GM18907 (cell line): ENCODE results near the gene TMEM181.
"Not testable (repeated sequence)": the region's sequence is repeated elsewhere in the genome, so short reads cannot be mapped to it uniquely, and the experiment has no call there.

Experiments
- ATAC-seq: cut with Tn5 transposase; IDR thresholded peaks from one replicate; pipeline ENCODE4 v1.9.1; 2021; ENCODE audit warnings: mild to moderate bottlenecking, moderate library complexity; ENCODE audit not compliant: unreplicated experiment

The TMEM181 gene

DNA sequence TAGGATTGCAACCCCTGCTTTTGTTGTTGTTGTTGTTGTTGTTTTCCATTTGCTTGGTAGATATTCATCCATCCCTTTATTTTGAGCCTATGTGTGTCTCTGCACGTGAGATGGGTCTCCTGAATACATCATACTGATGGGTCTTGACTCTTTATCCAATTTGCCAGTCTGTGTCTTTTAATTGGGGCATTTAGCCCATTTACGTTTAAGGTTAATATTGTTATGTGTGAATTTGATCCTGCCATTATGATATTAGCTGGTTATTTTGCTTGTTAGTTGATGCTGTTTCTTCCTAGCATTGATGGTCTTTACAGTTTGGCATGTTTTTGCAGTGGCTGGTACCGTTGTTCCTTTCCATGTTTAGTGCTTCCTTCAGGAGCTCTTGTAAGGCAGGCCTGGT is 58.4 kb downstream of the TMEM181 start:
- not testable (repeated sequence) for ATAC-seq

DNA sequence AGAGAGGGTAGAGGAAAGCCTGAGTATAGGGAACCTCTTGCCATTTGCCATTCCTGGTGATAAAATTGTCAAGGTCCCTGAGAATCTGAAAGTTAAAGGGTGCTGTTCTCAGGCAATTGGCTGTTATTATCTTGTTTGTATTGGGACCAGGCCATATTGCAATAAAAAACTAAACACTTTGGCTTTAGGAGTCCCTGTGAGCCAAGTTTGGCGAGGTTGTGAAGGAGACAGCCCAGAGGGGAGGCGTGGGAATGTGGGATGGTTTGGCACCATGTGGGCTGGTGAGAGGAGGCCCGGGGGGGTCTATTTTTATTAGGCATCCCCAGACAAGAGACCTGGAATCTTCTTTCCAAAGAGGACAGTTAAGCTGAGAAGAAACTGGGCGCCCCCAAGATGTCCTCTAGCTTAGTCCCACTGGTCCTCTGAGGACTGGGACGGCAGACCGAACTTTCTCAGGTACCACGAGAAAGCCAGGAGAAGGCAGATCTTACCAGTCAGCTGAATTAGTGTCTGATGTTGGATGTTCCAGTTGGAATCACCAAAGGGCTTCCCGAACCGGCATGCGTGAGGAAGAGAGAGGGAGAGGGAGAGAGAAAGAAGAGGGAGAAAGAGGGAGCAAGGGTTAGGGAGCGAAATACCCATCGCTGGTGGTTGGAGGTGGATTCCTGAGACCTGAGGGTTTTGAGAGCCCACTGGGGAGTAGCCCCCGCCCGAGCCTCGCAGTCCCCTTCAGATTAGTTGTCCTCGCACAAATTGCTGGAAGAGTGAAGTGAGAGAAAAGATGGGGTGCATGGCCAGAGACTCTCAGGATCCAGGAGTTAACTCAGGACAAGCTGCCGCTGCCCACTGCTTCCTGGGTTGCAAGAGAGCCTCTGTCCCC is 60.3 kb downstream of the TMEM181 start:
- ATAC-seq: no peak

DNA sequence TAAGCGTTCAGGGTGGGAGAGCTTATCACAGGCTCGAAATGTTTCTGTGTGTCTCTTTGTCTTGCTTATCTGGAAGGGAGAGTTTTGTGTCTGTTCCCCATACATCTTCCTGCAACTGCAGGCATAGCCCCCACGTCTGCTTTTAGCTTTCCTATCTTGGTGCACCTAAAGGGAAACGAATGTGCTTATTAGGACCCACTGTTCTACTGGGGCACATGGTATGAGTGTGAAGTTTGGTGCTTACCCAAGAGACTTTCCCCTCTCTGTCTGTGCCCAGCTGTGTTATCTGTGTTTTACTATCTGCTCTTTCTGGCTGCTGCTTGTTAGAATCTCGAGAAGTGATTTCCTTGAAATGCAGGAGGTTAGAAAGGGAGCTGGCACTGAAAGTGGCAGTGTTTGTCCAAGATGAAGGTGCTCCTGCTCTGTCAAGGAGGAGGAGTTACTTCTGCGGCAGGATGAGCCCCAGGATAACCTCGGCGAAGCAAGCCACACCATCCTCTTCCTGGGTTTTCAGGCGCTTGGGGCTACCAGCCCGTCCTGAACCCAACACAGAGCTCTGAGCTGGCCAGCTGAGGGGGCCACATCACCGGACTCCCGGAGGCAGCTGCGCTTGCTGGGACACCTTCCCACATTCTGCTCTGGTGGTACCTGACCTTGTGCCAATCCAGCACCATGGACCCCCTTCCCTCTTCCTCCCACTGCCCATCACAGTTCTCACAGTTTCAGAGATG is 61.2 kb downstream of the TMEM181 start:
- no peak for ATAC-seq

DNA sequence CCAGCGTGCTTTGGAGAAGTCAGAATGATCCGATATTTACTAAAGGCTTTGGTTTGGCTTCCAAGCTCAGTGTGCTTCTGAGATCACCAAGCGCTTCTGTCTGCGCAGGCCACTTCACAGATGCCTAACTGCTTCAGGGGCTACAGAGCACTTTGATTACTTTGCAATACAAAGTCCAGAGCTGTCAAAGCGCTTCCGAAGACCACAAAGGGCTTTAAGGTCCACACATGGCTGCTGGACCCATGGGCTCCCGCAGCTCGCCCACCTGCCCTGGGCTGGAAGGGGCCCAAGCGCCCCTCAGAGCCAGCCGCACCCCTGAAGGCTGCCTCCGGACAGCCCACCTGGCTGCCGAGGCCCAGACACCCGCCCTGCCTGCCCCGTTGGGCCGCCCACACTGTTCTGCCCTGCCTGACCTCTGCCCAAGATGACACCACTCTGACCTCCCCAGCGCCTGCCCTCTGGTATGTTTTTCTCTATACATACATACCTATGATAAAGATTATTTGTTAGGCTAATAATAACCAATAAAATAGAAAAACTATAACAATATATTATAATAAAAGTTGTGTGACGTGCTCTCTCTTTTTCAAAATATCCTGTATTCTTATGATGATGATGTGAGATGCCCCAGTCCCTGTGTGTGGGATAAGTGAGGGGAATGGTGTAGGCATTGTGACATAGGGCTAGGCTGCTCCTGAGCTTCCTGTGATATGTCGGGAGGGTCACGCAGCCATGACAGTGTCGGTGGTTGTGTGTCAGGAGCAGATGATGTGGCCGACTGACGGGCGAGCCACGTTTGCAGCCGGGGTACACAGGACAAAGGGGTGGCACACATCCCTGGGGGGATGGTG is 62.0 kb downstream of the TMEM181 start:
- ATAC-seq: no peak

DNA sequence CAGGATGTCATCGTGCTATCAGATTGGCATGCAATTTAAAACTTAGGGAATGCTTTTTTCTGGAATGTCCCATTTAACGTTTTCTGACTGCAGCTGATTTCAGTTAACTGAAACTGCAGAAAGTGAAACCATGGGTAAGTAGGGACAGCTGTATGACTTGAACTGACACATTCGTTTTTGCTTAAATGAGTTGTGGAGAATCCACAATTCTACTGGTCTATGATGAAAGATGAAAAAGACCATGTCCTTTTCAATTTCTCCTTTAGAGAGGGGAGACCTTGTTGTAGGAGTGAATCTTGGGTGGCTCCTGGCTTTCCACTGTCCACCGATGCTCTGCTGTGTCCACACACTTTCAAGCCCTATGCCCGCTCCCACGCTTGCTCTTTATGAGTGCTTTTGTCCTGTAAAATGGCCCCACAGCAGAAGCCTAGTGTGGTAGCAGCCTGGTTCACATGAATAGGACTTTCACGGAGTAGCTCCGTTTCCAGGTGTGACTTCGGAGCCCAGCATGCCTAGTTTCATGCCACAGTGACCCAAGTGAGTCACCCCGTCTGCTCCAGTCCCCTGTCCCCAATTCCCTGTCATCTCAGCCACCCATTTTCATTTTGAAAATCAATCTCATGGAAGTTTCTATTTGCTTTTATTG is 62.8 kb downstream of the TMEM181 start:
- ATAC-seq: no peak

DNA sequence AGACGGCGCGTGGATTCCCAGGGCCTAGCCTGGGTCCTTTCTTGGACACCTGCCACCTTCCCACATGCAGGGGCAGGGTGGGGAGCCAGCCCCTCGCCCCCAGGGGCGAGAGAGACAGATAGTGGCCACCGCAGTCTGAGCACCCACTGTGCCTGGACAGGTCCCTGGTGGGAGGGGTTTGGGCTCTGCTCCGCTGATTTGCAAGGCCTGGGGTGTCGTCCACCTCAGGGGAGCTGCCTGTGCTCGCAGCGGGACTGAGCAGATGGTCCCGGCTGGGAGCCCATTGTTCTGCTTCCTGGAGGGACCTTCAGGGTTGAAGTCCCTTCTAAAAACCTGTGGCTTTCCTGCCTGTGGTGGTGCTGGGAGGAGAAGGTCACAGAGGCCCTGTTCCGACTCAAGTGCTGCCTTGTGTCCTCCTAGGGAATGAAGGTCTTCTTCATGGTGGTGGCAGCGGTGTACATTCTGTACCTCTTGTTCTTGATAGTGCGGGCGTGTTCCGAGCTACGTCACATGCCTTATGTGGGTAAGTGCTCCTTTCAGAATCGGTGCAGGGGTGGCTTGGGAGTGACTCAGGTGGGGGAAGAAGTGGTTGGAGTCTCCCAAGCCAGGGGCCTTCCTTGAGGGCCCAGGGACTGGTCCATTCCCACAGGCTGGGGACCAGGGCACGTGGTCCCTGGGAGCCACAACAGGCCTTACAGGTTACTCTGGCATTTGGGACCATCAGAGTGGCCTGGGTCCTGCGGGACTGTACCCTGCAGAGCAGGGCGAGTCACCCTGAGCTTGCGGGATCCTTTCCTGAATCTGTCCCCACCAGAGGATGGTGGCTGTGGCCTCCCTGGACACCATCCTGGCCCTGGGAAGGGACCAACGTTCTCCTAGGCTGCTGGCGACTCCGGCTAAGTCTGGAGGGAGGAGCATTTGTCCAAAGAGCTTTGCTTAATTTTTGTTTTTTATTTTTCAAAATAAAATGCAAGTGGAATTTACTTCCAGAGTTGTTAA is 65.1 kb downstream of the TMEM181 start:
- no peak for ATAC-seq

DNA sequence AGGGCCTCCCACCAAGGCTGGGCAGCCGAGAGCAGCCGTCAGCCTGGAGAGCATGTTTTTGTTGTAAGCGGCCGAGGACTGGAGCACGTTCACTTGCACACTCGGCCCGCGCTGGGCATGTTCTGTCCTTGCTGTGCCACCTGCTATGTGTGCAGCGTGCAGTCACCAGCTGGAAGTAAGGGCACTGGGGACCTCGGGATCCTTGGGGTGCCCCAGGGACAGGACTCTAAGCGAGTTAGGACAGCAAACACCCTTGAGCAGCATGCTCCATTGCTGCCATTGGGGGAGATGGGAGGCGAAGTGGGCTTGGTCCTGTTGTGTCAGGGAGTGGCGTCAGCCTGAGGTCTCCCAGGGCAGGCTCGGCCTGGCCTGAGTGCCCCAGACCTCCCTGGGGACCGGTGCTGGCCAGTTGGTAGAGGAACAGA is 66.0 kb downstream of the TMEM181 start:
- no peak for ATAC-seq

DNA sequence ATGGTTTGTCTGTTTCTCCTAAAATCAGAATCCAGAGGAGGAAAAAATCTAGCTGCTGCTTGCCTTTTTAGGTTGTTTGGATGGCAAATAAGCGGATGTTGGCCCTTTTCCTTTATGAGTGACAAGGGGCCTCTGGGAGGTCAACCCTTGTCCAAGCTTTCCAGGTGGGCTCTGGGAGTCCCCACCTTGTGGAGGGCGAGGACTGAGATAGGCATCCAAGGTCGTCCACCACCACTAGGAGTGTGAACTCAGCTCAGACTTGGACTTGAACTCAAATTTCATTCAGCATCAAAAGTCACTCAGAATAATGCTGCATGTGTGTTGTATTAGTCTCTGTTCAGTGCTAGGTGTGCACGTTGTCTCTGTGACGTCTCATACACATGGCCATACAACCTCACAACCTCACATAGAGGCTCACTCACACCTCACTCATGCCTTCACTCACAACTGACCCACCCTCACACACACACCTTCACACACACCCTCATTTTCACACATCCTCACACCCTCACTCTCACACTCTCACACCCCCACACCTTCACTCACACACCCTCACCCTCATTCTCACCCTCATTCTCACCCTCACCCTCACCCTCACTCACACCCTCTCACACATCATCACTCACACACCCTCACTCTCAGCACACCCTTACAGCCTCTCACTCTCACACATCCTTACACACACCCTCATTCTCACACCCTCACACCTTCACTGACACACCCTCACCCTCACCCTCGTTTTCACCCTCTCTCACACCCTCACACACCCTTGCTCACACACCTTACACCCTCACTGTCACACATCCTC is 66.7 kb downstream of the TMEM181 start:
- ATAC-seq: no peak

DNA sequence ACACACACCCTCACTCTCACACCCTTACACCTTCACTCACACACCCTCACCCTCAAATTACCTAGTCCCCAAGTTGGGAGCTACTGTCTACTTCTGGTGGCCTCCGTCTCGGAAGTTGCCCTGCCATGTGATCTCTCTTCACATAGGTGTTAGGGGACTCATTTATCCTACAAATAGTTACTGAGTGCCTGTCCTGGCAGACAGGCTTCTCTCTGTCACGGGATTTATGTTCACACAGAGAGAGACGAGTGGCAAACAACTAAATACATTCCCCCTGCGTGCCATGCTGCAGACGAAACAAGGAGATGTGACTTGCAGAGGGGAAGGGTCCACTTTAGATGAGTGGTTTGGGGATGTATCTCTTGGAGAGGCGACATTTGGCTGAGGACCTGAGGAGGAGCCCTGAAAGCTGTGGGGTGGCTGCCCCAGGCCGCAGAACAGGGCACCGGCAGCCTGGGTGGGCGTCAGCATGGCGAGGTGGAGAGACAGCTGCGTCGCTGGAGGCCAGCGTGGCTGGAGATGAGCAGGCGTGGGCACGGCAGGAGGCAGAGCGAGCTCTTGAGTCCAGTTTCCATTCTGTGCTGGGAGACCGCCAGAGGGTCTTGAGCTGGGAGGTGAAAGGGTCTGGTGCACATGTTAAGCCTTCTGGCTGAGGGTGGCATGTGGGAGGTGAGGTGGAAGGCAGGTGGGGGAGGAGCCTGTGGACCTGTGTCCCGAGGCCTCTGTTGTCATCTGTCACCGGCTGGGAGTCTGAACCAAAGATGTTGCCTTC is 67.5 kb downstream of the TMEM181 start:
- ATAC-seq: no peak

DNA sequence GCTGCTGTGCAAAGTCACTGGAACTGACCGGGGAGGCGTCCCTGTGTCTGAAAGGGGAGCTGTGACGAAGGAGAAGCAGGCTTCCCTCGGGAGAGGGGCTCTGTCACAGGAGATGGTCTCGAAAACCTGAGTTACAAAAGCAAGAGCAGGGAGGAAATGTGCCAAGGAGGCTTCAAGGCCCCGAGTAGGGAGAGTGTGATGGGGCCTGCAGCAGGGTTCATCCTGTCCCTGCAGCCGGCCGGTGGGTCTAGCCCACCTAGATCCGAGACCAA is 68.0 kb downstream of the TMEM181 start:
- no peak for ATAC-seq

DNA sequence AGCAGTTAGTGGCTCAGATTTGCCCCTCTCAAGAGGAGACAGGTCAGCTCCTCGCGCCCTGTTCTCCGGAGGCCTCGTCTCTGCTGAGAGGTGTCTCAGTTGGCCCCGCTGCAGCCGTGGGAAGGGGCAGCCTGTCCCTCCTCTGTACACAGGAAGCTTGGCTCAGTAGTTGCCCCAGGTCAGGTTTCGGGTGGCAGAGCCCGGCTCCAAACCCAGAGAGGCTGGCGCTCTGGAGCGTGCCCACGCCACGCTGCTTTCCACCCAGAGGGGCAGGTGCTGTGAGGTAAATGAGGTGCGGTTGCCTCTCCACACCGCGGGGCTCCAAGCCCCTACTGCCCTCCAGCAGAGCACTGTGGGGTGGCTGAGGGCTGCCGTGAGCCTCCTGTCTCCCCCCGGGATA is 68.7 kb downstream of the TMEM181 start:
- no peak for ATAC-seq

DNA sequence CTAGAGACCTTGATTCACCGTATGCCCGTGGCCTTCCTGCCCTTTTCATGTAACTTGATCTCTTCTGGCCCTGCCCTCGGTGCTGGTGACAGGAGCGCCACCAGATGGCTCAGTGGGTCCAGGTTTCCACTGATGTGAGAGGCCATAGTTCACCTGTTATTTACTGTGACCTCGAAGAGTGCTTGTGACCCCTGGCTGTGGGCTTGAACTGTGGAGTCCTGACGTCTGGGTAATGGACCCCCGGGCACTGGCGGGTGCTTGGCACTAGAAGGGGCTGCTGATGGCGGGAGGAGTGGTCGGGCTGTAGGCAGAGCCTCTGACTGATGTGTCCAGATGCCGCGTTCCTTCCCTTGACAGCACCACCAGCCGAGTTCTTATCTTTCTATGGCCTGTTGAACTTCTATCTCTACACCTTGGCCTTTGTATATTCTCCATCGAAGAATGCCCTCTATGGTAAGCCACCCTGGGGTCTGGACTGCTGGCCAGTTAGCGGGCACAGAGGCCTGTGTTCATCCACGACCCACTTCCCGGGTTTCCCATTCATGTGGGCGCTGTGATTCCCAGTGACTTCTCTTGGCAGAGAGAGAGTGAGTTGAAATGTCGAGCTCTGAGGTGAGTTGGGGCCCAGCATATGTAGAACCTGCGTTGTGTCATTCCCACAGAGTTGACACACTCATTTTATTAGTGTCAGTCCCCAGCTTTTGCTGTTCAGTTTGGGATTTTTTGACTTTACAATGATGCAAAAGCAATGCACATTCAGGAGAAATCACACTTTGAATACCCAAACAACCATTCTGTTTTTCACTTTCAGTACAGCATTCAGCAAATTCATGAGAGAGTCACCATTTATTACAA is 69.7 kb downstream of the TMEM181 start:
- ATAC-seq: no peak

DNA sequence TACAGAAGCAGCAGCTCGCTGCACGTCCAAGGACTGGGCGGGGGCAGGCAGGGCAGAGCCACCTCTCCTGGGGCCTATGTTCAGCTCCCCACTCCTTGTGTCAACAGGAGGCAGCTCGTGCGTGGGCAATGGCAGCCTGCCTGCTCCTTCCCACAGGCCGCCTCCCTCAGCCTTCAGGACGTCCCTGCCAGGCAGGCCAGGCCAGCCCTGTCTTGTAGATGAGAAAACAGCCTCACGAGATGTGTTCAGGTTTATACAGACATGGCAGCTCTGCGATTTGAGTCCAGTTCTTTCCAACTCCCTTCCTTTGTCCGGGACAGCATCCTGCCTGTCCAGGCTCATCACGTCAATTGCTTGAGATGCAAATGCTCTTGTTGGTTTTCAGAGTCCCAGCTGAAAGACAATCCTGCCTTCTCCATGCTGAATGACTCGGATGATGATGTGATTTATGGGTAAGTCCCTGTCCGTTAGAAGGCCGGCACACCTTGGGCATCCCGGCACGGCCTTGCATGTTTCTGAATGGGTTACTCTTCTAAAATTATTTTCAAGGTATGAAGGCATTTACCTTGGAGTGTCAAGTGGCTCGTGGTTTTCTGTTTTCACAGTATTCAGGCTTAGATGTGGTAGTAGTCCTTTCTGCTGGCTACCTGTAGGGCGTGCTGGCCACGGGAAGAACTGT is 71.2 kb downstream of the TMEM181 start:
- ATAC-seq: no peak

DNA sequence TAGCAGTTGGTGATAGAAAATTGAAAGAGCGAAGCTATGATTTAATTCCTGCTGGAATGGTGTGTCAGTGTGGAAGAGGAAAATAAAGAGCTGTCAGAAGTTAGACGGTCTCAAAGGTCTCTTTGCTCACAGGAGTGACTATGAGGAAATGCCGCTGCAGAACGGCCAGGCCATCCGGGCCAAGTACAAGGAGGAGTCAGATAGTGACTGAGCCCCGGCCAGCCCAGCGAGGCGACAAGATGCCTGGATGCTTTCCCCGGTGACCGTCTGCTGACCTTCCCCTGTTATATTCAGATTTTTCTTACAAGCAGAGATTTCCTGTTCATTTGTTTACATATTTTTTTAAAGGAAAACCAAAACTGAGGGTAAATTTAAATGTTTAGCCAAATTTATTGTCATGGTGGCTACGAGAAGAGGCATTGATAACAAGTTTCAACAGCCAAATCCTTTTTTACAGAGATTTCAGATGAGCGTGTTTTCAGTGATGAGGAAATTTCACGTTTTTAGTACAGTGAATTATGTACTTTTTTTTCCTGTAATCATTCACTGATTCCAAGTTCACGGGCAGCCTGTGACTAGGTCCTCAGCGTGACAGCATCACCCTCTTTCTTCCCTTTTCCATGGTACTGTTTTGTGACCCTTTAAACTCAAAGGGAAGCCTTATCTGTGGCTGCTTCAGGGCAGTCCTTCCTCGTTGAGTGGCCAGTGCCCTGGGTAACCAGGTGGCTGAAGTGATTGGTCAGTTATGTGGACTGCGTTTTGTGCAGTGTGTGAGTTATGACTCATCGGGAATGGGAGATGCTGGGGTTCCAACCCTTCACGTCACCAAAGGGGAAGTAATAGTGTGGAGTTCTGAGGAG is 72.0 kb downstream of the TMEM181 start:
- ATAC-seq: no peak

DNA sequence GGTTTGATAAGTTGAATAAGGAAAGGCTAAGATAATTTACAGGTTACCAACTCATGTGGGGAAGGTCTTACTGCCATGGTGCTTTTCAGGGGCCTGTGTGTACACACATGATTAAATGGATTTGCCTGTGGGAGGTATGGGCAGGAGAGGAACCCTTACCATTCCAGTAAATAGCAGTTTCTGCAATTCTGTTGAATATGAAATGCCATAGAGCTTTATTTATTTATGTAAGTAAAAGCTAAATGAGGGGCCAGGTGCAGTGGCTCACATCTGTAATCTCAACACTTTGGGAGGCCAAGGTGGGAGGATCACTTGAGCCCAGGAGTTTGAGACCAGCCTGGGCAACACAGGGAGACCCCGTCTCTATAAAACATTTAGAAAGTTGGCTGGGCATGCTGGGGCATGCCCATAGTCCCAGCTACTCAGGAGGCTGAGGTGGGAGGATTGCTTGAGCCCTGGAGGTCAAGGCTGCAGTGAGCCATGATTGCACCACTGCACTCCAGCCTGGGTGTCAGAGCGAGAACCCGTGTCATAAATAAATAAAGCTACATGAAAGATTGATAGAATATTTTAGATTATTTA is 72.7 kb downstream of the TMEM181 start:
- ATAC-seq: not testable (repeated sequence)
